ENCODE measurements around the gene PMEL.
"Not testable (repeated sequence)": the region's sequence is repeated elsewhere in the genome, so short reads cannot be mapped to it uniquely, and the experiment has no call there.

The PMEL gene

DNA sequence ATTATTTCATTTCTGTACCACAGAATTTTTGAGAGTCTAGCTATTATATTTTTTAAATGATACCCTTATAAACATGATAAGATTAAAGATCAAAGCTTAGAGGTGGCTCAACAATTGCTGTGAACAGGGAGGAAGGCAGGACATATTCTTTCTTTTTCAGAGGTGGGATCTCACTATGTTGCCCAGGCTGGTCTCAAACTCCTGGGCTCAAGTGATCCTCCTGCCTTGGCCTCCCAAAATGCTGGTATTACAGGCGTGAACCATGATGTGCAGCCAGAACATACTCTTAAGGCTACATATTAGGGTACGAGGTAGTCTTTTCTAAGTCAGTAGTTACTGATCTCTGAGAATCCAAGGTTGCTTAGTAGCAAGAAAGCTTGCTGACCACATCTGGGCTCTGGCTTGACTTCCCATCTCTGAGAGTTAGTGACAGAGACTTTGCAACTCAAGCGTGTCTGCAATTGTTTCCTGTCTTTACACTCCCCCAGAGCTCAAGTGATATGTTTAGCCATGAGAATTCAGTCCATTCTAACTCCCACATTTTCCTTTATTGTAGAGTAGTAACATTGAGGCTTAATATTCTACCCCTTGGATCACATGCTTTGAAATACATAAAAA lies 16.6 kb upstream of the PMEL start:
- no peak for FAIRE-seq

GRCh38 chr12:55981882-55982281 lies 16.0 kb upstream of the PMEL start:
- not testable (repeated sequence) for FAIRE-seq

- no peak for FAIRE-seq
Measured at GRCh38 chr12:55979069-55979468, 13.2 kb upstream of the PMEL start.

GRCh38 chr12:55978393-55978792 lies 12.6 kb upstream of the PMEL start:
- FAIRE-seq: no peak

GRCh38 chr12:55974308-55974730 lies 8.5 kb upstream of the PMEL start:
- FAIRE-seq: no peak

- peak; percentile 99 for FAIRE-seq
Measured at GRCh38 chr12:55973599-55974307, 7.9 kb upstream of the PMEL start, which contains the start of gene RAB5B. RAB5B (plus strand) TSS chr12:55974078; CDS start chr12:55986961, 12,883 bp downstream.

DNA sequence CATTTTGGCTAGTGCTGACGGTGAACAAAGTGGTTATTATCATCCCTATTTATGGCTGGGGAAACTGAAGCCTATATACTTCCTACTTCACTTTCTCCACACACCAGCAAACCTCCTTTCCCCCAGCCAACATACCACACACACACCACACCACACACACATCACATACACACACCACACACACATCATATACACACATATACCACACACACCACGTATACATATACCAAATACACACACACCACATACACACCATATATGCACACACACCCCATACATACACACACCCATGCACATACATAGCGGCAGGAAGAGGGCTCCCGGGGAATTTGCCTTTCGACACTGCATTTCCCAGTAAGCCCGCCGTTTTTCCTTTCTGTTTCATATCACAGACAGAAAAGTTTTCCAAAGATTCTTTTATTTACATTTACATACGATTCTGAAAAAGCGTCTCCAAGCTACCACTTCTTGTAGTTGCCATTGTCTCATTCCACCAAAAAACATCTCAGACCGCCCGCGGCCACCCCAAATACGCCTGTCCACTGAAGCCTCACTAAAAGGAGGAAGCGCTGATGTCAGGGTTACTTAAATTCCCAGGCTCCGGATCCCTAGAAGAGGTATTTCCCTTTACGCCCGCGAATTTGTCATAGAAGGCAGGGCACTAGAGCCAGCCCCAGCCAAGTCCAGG lies 7.2 kb upstream of the PMEL start:
- no peak for FAIRE-seq

DNA sequence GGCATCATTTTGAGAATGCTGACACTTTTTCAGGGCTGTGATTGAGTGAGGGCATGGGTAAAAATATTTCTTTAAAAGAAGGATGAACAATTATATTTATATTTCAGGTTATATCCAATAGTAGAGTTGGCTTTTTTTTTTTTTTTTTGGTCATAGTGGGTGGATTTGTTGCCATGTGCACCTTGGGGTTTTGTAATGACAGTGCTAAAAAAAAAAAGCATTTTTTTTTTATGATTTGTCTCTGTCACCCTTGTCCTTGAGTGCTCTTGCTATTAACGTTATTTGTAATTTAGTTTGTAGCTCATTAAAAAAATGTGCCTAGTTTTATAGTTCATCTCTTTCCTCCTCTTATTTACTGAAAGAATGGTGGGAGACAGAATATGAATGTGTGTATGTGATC lies 6.6 kb upstream of the PMEL start:
- no peak for FAIRE-seq

GRCh38 chr12:55972042-55972441 lies 6.2 kb upstream of the PMEL start:
- no peak for FAIRE-seq

- no peak for FAIRE-seq
Measured at GRCh38 chr12:55970775-55971174, 4.9 kb upstream of the PMEL start.

- no peak for FAIRE-seq
Measured at GRCh38 chr12:55969356-55969755, 3.5 kb upstream of the PMEL start.

DNA sequence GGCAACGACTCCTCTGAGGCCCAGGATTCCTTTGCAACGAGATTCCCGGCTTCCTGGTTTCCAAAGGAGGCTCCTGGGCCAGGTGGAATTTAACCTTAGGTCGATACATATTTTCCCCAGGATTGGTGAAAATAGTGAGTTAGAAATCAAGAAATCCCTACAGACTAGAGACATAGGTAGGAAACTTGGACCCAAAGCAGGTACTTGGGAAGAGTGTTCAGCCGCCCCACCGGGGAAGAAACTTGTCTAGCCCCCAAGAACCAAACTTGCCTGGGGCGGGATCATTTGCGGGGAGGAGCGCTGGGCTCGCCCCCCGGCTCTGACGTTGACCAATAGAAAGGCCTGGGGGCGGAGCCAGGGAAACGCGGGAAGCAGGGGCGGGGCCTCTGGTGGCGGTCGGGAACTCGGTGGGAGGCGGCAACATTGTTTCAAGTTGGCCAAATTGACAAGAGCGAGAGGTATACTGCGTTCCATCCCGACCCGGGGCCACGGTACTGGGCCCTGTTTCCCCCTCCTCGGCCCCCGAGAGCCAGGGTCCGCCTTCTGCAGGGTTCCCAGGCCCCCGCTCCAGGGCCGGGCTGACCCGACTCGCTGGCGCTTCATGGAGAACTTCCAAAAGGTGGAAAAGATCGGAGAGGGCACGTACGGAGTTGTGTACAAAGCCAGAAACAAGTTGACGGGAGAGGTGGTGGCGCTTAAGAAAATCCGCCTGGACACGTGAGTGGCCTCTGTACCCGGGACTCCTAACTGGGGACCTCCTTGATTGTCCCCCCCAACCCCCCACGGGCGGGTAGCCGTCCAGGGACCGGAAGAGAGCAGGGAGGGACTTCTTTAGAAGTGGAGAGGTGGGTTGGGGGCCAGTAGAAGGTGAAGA lies 803 bp upstream of the PMEL start, which contains the start of gene CDK2:
Gene CDK2, plus strand, starts transcription at position 423 of the 874 bp plus-strand sequence. Its CDS starts 179 bp downstream, at position 602.
- FAIRE-seq: peak; percentile 80

- no peak for FAIRE-seq
Measured at GRCh38 chr12:55965240-55965639, 602 bp downstream of the PMEL start.

DNA sequence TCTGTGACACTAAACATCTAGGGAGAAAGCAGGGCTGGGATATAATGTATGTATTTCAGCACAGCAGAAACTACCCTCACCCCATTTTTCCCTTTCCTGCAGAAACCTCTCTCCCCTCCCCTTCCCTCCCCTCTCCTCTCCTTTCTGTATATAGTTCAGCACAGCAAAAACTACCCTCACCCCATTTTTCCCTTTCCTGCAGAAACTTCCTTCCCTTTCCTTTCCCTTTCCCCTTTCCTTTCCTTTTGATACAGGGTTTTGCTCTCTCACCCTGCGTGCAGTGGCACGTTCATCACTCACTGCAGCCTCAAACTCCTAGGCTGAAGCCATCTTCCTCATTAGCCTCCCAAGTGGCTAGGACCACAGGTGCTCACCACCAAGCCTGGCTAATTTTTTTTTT lies 2.1 kb downstream of the PMEL start:
- no peak for FAIRE-seq

- no peak for FAIRE-seq
Measured at GRCh38 chr12:55957106-55957859, 8.6 kb downstream of the PMEL start.

- FAIRE-seq: no peak
Measured at GRCh38 chr12:55955800-55956508, 9.9 kb downstream of the PMEL start.

- FAIRE-seq: no peak
Measured at GRCh38 chr12:55955344-55955743, 10.5 kb downstream of the PMEL start.

DNA sequence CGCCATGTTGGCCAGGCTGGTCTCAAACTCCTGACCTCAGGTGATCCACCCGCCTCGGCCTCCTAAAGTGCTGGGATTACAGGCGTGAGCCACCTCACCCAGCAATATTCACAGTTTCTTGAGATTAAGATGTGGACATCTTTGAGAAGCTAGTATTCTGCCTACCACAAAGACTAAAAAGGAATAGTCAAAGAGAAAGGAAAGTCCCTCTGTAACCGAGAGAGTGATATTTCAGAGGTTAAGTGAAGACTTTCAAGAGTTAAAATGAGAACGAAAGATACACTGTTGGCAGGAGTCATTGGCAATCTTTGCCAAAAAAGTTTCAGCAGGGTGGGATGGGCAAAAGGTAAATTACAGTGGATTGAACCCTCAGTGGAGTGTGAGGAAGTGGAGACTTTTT lies 19.3 kb downstream of the PMEL start:
- no peak for FAIRE-seq

DNA sequence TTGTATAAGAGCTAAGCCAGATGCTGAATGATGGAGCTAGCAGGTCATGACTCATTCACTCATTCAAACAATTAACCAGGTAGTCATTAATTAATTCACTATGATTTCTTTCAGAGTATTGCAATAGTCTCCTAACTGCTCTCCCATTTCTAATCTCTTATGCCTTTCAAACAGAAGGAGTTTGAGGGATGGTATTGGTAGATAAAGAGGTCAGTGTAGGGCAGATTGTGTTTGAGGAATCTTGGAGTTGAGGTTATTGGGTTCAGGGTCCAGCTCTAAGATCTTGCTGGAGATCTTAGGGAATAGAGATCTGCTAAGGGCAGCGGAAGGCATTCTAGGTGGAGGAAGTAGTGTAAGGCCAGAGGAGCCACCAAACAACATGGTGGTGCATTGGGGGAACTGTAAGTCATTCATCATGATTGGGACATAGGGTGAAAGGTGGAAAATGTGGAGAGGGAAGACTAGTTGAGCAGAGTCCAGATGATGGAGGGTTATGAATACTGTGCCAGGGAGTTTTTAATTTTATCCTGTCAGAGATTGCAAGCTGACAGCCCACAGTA lies 23.2 kb downstream of the PMEL start:
- FAIRE-seq: no peak

DNA sequence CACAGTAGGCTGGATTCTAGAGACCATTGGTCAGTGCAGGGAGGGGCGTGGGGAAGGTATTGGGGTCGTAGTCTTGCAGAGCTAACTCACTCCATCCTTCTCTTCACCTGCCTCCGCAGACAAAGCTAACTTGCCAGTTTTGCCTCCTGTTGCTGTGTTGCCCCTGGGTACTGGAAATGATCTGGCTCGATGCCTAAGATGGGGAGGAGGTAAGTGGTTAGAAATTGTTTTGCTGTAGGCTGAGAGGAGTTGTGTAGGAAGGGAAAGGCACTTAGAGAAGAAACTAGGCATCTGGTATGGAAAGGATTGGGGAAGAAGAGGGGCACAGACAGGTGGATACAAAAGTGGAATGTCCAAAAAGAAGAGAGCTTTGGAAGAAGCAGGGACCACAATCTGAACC lies 23.8 kb downstream of the PMEL start:
- no peak for FAIRE-seq

Data from G401.6 (cell line).